ENCODE results near the gene TSC22D1. TPM values are rescaled to one million over a fixed set of nuclear protein-coding genes. Genes with fewer than 3 reads are reported as not detected.

TSC22D1 gene
- total RNA-seq, 1 experiment from 2014 or later: 79.2 TPM

DNA sequence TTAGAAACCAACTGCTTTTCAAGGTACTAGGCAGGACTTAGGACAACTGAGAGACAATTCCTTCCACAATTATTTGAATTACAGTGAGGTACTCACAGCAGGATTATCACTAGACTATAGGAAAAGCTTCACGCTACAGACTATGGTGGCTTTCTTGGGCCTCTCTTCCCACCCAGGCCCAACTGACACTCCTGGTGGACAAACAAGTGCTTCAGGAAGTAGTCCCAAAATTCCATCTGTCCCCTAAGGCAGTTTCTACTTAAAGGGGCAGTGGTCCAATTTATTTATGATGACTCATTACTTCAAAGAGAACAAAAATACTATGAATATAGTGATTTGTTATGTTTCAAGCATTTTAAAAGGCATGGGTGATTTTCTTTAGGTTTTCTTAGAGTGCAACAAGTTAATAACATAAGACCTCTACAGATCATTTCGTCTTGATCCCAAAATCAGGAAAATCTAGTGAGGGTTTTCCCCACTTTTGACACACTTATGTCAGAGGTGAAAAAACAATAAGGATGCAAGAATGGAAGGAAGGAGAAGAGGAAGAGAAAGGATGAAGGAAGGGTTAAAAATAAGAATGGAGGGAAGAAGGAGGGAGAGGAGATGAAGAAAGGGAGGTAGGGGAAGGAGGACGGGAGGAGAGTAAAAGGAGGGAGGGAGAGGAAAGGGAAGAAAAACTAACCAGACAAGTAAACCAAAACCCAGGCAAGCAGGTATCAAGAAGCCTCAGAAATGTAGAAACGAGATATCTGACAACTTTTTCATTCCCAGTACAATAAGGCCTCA, 101.8 kb downstream of the TSC22D1 start:
- DNase-seq: peak; percentile 22 to 34
- CTCF ChIA-PET: interaction anchor here (0.6 kb wide), 1 partner anchor 39 kb away, joined by 4 read pairs; no protein-coding TSS in a partner anchor
- Histone ChIP-seq H3K4me3 (no peak overlapping the region), H3K4me2 (peak overlapping the region; percentile 36), H3K27me3 (ENCODE audit: insufficient read depth, low read depth) (no peaks in the 10 kb centered on the region), H3K9me2 (ENCODE audit: insufficient read depth) (no peaks in the 10 kb centered on the region), H3K79me2 (ENCODE audit: low read depth) (peaks cover 68% of the 10 kb centered on the region), H3K36me3 (ENCODE audit: low read depth) (no peaks in the 10 kb centered on the region; the same call in 1 of the 2 replicates), H2AFZ (no peak overlapping the region), H4K20me1 (ENCODE audit: insufficient read depth) (peaks cover 3% of the 10 kb centered on the region; the same call in 1 of the 2 replicates), H3K27ac (peak overlapping the region; percentile 53), H3K9me3 (ENCODE audit: insufficient read depth, low read depth) (no peaks in the 10 kb centered on the region; the same call in 1 of the 2 replicates), H3F3A (ENCODE audit: insufficient read depth, low read depth) (peaks cover 29% of the 10 kb centered on the region), H3K4me1 (replicated peaks; ENCODE audit: insufficient read depth) (peaks cover 48% of the 10 kb centered on the region)
- intact Hi-C loops (cut with micrococcal nuclease; ENCODE audit: unreplicated experiment): loop anchor here (5.0 kb wide), 1 partner anchor 37 kb away; no protein-coding TSS in a partner anchor
- TF ChIP-seq, protein P1, sequence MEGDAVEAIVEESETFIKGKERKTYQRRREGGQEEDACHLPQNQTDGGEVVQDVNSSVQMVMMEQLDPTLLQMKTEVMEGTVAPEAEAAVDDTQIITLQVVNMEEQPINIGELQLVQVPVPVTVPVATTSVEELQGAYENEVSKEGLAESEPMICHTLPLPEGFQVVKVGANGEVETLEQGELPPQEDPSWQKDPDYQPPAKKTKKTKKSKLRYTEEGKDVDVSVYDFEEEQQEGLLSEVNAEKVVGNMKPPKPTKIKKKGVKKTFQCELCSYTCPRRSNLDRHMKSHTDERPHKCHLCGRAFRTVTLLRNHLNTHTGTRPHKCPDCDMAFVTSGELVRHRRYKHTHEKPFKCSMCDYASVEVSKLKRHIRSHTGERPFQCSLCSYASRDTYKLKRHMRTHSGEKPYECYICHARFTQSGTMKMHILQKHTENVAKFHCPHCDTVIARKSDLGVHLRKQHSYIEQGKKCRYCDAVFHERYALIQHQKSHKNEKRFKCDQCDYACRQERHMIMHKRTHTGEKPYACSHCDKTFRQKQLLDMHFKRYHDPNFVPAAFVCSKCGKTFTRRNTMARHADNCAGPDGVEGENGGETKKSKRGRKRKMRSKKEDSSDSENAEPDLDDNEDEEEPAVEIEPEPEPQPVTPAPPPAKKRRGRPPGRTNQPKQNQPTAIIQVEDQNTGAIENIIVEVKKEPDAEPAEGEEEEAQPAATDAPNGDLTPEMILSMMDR (conservative IDR thresholded peaks at IDR 0.05): no peak
- TF ChIP-seq EZH2 (IDR thresholded peaks at IDR 0.05; ENCODE audit: low read depth): no peak
- POLR2A ChIA-PET (ENCODE audit: unreplicated experiment): interaction anchor here (0.6 to 0.7 kb wide), 3 partner anchors 39 to 451 kb away, joined by 6 to 11 read pairs (median 10); no protein-coding TSS in a partner anchor
- no TSS peak for BruUV-seq (replicated peaks)

DNA sequence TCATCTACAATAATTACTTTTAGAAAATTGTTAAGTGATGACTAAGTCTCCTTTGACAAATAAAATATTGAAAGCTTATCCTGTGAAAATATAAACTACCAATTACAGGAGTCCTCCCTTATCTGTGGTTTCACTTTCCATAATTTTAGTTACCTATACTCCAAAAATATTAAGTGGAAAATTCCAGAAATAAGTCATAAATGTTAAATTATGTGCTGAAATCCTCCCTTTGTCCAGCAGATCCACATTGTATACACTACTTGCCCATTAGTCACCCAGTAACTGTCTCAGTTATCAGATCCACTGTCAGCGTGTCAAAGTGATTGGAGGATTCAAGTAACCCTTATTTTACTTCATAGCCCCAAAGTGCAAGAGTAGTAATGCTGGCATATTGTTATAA, 104.4 kb downstream of the TSC22D1 start:
- Histone ChIP-seq H4K20me1 (ENCODE audit: insufficient read depth) (peaks cover 3% of the 10 kb centered on the region; the same call in 1 of the 2 replicates), H3K4me1 (replicated peaks; ENCODE audit: insufficient read depth) (peaks cover 48% of the 10 kb centered on the region), H3K4me2 (peak overlapping the region; percentile 31), H3K4me3 (no peak overlapping the region), H3K36me3 (ENCODE audit: low read depth) (no peaks in the 10 kb centered on the region; the same call in 1 of the 2 replicates), H3K27me3 (ENCODE audit: insufficient read depth, low read depth) (no peaks in the 10 kb centered on the region), H3K9me2 (ENCODE audit: insufficient read depth) (no peaks in the 10 kb centered on the region), H3K27ac (0 out of 2 replicates have a peak overlapping the region, but pooled peaks have one; percentile 26), H3K9me3 (ENCODE audit: insufficient read depth, low read depth) (no peaks in the 10 kb centered on the region; the same call in 1 of the 2 replicates), H3F3A (ENCODE audit: insufficient read depth, low read depth) (peaks cover 29% of the 10 kb centered on the region), H2AFZ (no peak overlapping the region), H3K79me2 (ENCODE audit: low read depth) (peaks cover 77% of the 10 kb centered on the region)
- POLR2A ChIA-PET (ENCODE audit: unreplicated experiment): no interaction called here
- no TSS peak for BruUV-seq (replicated peaks)
- peak in 1 of 2 experiments; percentile 56 for DNase-seq
- CTCF ChIA-PET: no interaction called here
- TF ChIP-seq, protein P1 (conservative IDR thresholded peaks at IDR 0.05): no peak
- TF ChIP-seq EZH2 (IDR thresholded peaks at IDR 0.05; ENCODE audit: low read depth): no peak
- intact Hi-C loops (cut with micrococcal nuclease; ENCODE audit: unreplicated experiment): loop anchor here (1.0 to 5.0 kb wide), 2 partner anchors 34 to 563 kb away; no protein-coding TSS in a partner anchor

DNA sequence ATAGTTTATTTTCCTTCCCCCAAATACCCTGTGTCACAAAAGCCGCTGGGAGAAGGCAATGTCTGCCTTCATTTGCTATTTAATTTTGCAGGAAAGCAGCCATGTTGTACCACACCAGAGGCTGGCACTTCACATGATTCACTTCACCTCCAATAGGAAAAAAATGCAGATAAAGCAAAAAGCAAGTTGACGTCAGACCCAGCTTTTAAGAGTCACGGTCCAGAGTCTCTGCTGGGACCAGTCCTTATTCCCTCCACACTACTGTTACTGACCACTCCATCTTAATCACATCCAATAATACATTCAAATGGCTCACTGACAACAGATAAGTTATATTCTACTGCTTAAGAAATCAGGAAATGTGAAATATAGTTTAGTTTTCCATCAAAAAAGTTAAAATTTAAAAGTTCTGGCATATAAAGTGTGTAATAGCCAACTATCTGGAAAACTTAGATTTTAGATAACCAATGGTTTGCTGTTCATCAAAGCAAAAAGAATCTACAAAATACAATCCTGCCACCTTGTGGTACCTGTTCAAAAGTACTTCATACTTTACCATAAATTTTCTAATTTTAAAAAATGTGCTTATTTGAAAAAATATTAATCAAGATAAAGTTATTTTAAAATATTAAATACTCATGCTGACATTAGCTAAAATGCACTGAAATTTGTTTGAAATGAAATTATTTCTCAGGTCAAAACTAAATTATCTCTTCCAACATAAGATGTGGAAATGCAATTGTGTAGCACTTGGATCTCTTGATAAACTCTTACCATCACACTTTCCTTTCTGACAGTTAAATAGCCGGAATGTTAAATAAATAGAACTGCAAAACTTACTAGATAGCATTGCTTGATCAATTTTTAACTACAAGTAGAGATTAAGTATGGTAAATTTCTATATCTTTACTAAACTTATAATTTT, 105.2 kb downstream of the TSC22D1 start:
- no peak for DNase-seq
- H2AFZ ChIP-seq: no peak overlapping the region
- H3K27ac ChIP-seq: 0 out of 2 replicates have a peak overlapping the region, but pooled peaks have one; percentile 26

More for the DNA sequence above, 105.2 kb downstream of the TSC22D1 start:
- Histone ChIP-seq H3K9me2 (ENCODE audit: insufficient read depth) (no peaks in the 10 kb centered on the region), H3K79me2 (ENCODE audit: low read depth) (peaks cover 85% of the 10 kb centered on the region), H3K4me2 (peak overlapping the region; percentile 31), H4K20me1 (ENCODE audit: insufficient read depth) (peaks cover 3% of the 10 kb centered on the region; the same call in 1 of the 2 replicates), H3K4me3 (no peak overlapping the region), H3K36me3 (ENCODE audit: low read depth) (no peaks in the 10 kb centered on the region; the same call in 1 of the 2 replicates), H3F3A (ENCODE audit: insufficient read depth, low read depth) (peaks cover 29% of the 10 kb centered on the region), H3K27me3 (ENCODE audit: insufficient read depth, low read depth) (no peaks in the 10 kb centered on the region), H3K9me3 (ENCODE audit: insufficient read depth, low read depth) (no peaks in the 10 kb centered on the region; the same call in 1 of the 2 replicates), H3K4me1 (replicated peaks; ENCODE audit: insufficient read depth) (peaks cover 48% of the 10 kb centered on the region)
- TF ChIP-seq, protein P1 (conservative IDR thresholded peaks at IDR 0.05): peak; percentile 70
- no peak for TF ChIP-seq EZH2 (IDR thresholded peaks at IDR 0.05; ENCODE audit: low read depth)
- BruUV-seq (replicated peaks): no TSS peak
- intact Hi-C loops (cut with micrococcal nuclease; ENCODE audit: unreplicated experiment): loop anchor here (1.0 to 5.0 kb wide), 2 partner anchors 34 to 563 kb away; no protein-coding TSS in a partner anchor
- POLR2A ChIA-PET (ENCODE audit: unreplicated experiment): no interaction called here
- CTCF ChIA-PET: no interaction called here

All from PC-9 (cell line).